HG03135 (cell line): ENCODE measurements around the gene ARNT2.

Source experiments
- ATAC-seq: cut with Tn5 transposase; IDR thresholded peaks from one replicate; pipeline ENCODE4 v1.9.1; 2021; ENCODE audit warnings: mild to moderate bottlenecking, moderate library complexity; ENCODE audit not compliant: unreplicated experiment

The ARNT2 gene

GRCh38 chr15:80464951-80465625 is 60.9 kb downstream of the ARNT2 start:
- ATAC-seq, result no peak

- ATAC-seq, result no peak
These were observed 61.4 kb downstream of the ARNT2 start for GRCh38 chr15:80465626-80466005.

GRCh38 chr15:80466543-80466942 is 62.4 kb downstream of the ARNT2 start:
- ATAC-seq, result no peak

- ATAC-seq, result no peak
These were observed 63.1 kb downstream of the ARNT2 start for GRCh38 chr15:80467311-80467714.

GRCh38 chr15:80468796-80469195 is 64.6 kb downstream of the ARNT2 start:
- ATAC-seq, result no peak

GRCh38 chr15:80471881-80472280 is 67.7 kb downstream of the ARNT2 start:
- ATAC-seq, result no peak

GRCh38 chr15:80473286-80474223 is 69.4 kb downstream of the ARNT2 start:
- ATAC-seq, result no peak

- no peak for ATAC-seq
These were observed 70.3 kb downstream of the ARNT2 start for GRCh38 chr15:80474224-80475215.

GRCh38 chr15:80475572-80475971 is 71.4 kb downstream of the ARNT2 start:
- no peak for ATAC-seq

GRCh38 chr15:80476036-80476435 is 71.9 kb downstream of the ARNT2 start:
- no peak for ATAC-seq

GRCh38 chr15:80478075-80478474 is 73.9 kb downstream of the ARNT2 start:
- no peak for ATAC-seq

- no peak for ATAC-seq
These were observed 75.0 kb downstream of the ARNT2 start for GRCh38 chr15:80479191-80479590.

GRCh38 chr15:80480171-80480811 is 76.1 kb downstream of the ARNT2 start:
- ATAC-seq, result no peak

- no peak for ATAC-seq
These were observed 76.7 kb downstream of the ARNT2 start for GRCh38 chr15:80480909-80481308.

GRCh38 chr15:80482696-80483095 is 78.5 kb downstream of the ARNT2 start:
- ATAC-seq, result no peak

- no peak for ATAC-seq
These were observed 79.6 kb downstream of the ARNT2 start for GRCh38 chr15:80483725-80484161.

- no peak for ATAC-seq
These were observed 80.2 kb downstream of the ARNT2 start for GRCh38 chr15:80484333-80484864.

- ATAC-seq, result no peak
These were observed 81.4 kb downstream of the ARNT2 start for GRCh38 chr15:80485370-80486164.

GRCh38 chr15:80487839-80488390 is 83.7 kb downstream of the ARNT2 start:
- no peak for ATAC-seq
